Right lobe of liver (tissue), 6 donors: ENCODE results near the gene MYEF2. TPM values are rescaled to one million over a fixed set of nuclear protein-coding genes. Genes with fewer than 3 reads are reported as not detected.

Source experiments
- ATAC-seq, 4 donors: fragments of 200-7000 bp; cut with Tn5 transposase; one replicate each; pipeline ENCODE4 v1.9.1; 2020; ENCODE audit warnings: mild to moderate bottlenecking in 4 of 4, moderate library complexity in 4 of 4
- DNase-seq, 3 donors: peaks; one replicate each; pipeline ENCODE4 v3.0.0-alpha.2; 2020
- H3K27ac ChIP-seq, 3 donors: fragments of 200-600 bp; one replicate each; pipeline ENCODE4 v1.8.0; 2022
- H3K27me3 ChIP-seq, 2 donors: fragments of 200-600 bp; one replicate each; pipeline ENCODE4 v1.8.0; 2022
- H3K36me3 ChIP-seq, 4 donors: fragments of 200-600 bp; sonication (generic) in 1 of 4; one replicate each; pipeline versions ENCODE4 v1.5.1 to v1.8.0; 2017 to 2022; ENCODE audit warnings: control low read depth in 1 of 4
- H3K4me1 ChIP-seq, 4 donors: fragments of 200-600 bp; sonication (generic) in 1 of 4; one replicate each; pipeline versions ENCODE4 v1.5.1 to v1.8.0; 2017 to 2022; ENCODE audit warnings: control low read depth in 1 of 4
- H3K4me3 ChIP-seq, 3 donors: fragments of 200-600 bp; one replicate each; pipeline ENCODE4 v1.8.0; 2022
- H3K9me3 ChIP-seq, 4 donors: fragments of 200-600 bp; sonication (generic) in 1 of 4; one replicate each; pipeline versions ENCODE4 v1.5.1 to v1.8.0; 2017 to 2022; ENCODE audit warnings: control low read depth in 1 of 4
- POLR2A ChIP-seq: fragments of 450-650 bp; IDR thresholded peaks from one replicate; pipeline ENCODE4 v1.6.1; 2017; ENCODE audit warnings: antibody characterized with exemption, mild to moderate bottlenecking
- WGBS: methylation state at CpG from one replicate; pipeline ENCODE4 v1.1.6; 2018; ENCODE audit warnings: low coverage, low lambda C conversion rate; ENCODE audit not compliant: insufficient coverage; ENCODE audit errors: missing lambda C conversion rate; 5-methylcytosine and 5-hydroxymethylcytosine counted together
- intact Hi-C, 2 donors: fragments of 100-400 bp; cut with DNase I; formaldehyde crosslinking; loops; one replicate each; pipeline versions ENCODE4 v1.11.2 to v1.14.1; 2022
- total RNA-seq, 6 experiments: library from RNA; depleted of rRNA in 2 of 6; stranded (reverse); fragments of >200 nt in 2 of 6; fragmentation: NEBNext Ultra II Directional in 3 of 6; extraction: Animal tissue kit (Norgen Biotek cat#: 25700) in 3 of 6; gene quantifications; one replicate each; pipeline versions ENCODE4 v1.1.0 to v1.2.4, GENCODE V29; 2016 to 2023
- TF ChIP-seq, protein P1 (sequence below), 4 donors: fragments of 200-600 bp in 3 of 4; fragments of 450-650 bp in 1 of 4; IDR thresholded peaks; one replicate each; pipeline versions ENCODE4 v1.5.1 to v1.8.0; 2016 to 2022; ENCODE audit warnings: antibody characterized with exemption in 4 of 4, mild to moderate bottlenecking in 2 of 4
- donor health status: DM: no; HTN: yes; CAD: no.
- donor health status: DM: no; HTN: no; CAD: no.
- donor health status: DM: no; HTN: no; CAD: no.
- donor health status: DM: no; HTN: yes; CAD: no.
- donor health status: DM: no; HTN: yes; CAD: no.

Gene MYEF2
- total RNA-seq, 6 experiments from 2014 or later: 0.07 to 0.35 (median 0.31) TPM

DNA sequence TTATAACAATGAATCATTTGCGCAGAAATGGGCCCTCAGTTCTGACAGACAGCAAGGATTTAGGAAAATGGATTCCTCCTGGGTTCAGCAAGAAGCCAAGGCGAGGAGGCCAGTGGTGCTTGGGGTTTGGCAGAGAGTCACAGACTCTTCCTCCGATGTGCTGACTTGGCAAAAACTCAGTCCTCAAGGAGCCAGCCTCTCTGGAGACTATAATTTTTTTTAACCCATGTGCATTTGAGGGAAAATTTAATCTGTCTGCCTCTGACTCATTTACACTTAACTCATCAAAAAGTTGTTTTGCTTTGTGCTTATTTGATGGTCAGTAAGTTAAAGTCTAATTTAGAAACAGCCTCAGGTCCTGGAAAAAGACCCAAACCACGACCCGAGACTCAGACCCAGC is 91.5 kb downstream of the MYEF2 start:
- 32% methylated on average over 4 of the region's 5 CpGs for WGBS
- no peak for DNase-seq
- TF ChIP-seq, protein P1, sequence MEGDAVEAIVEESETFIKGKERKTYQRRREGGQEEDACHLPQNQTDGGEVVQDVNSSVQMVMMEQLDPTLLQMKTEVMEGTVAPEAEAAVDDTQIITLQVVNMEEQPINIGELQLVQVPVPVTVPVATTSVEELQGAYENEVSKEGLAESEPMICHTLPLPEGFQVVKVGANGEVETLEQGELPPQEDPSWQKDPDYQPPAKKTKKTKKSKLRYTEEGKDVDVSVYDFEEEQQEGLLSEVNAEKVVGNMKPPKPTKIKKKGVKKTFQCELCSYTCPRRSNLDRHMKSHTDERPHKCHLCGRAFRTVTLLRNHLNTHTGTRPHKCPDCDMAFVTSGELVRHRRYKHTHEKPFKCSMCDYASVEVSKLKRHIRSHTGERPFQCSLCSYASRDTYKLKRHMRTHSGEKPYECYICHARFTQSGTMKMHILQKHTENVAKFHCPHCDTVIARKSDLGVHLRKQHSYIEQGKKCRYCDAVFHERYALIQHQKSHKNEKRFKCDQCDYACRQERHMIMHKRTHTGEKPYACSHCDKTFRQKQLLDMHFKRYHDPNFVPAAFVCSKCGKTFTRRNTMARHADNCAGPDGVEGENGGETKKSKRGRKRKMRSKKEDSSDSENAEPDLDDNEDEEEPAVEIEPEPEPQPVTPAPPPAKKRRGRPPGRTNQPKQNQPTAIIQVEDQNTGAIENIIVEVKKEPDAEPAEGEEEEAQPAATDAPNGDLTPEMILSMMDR (IDR thresholded peaks at IDR 0.05): no peak
- TF ChIP-seq POLR2A: no peak
- intact Hi-C loops: no loop called here
- H3K36me3 ChIP-seq: no peaks in the 10 kb centered on the region
- no peaks in the 10 kb centered on the region for H3K4me1 ChIP-seq
- no peak overlapping the region for H3K27ac ChIP-seq
- no peak overlapping the region for H3K4me3 ChIP-seq
- no peak for ATAC-seq
- H3K9me3 ChIP-seq: no peaks in the 10 kb centered on the region
- no peaks in the 10 kb centered on the region for H3K27me3 ChIP-seq

DNA sequence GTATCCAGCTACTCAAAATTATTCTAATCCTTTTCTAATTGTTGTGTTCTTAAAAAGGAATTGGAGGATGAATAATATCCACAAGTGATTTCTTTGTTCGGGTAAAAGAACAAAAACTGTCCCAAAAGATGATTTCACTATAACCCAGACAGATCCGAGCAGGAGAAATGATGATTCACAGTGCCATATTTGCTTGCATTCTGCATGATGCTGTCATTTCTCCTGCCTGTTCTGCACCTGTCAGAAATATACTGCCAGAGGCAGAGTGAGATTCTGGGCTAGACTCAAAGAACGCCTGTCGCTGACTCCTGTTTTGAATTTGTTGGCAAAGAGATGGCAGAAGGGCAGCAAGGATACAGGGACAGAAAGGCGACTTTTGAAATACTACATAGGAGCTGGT is 92.0 kb downstream of the MYEF2 start:
- H3K27me3 ChIP-seq: no peaks in the 10 kb centered on the region
- ATAC-seq (no peak), DNase-seq (no peak)
- H3K27ac ChIP-seq: no peak overlapping the region
- intact Hi-C loops: no loop called here
- H3K4me1 ChIP-seq: no peaks in the 10 kb centered on the region
- H3K9me3 ChIP-seq: no peaks in the 10 kb centered on the region
- WGBS: 49% methylated on average over 5 of the region's 5 CpGs
- H3K36me3 ChIP-seq: no peaks in the 10 kb centered on the region
- no peak overlapping the region for H3K4me3 ChIP-seq
- TF ChIP-seq, protein P1 (IDR thresholded peaks at IDR 0.05): no peak
- TF ChIP-seq POLR2A: no peak

- H3K36me3 ChIP-seq: no peaks in the 10 kb centered on the region
- H3K4me3 ChIP-seq: no peak overlapping the region
- DNase-seq (no peak), ATAC-seq (no peak)
- WGBS: 59% methylated on average over 2 of the region's 6 CpGs
- intact Hi-C loops: no loop called here
- H3K4me1 ChIP-seq: no peaks in the 10 kb centered on the region
- no peak overlapping the region for H3K27ac ChIP-seq
- TF ChIP-seq, protein P1 (IDR thresholded peaks at IDR 0.05): no peak
- TF ChIP-seq POLR2A: no peak
- no peaks in the 10 kb centered on the region for H3K27me3 ChIP-seq
- H3K9me3 ChIP-seq: no peaks in the 10 kb centered on the region
Measured at GRCh38 chr15:48085591-48085930, 92.5 kb downstream of the MYEF2 start.

GRCh38 chr15:48084759-48085590 is 93.1 kb downstream of the MYEF2 start:
- no peaks in the 10 kb centered on the region for H3K9me3 ChIP-seq
- no peak for ATAC-seq
- TF ChIP-seq POLR2A: no peak
- TF ChIP-seq, protein P1 (IDR thresholded peaks at IDR 0.05): no peak
- intact Hi-C loops: no loop called here
- no peak for DNase-seq
- H3K27ac ChIP-seq: no peak overlapping the region
- 63% methylated on average over 6 of the region's 6 CpGs for WGBS
- H3K4me3 ChIP-seq: no peak overlapping the region
- no peaks in the 10 kb centered on the region for H3K36me3 ChIP-seq
- H3K27me3 ChIP-seq: no peaks in the 10 kb centered on the region
- no peaks in the 10 kb centered on the region for H3K4me1 ChIP-seq

Other genes with a start within 250 kb of the MYEF2 start
- gene SLC24A5, start 57.3 kb downstream of the MYEF2 start, total RNA-seq: not detected
- not detected for gene CTXN2, start 13.4 kb upstream of the MYEF2 start, total RNA-seq
- 1 to 10 TPM in 2 of 6 experiments, not detected in 4; 1.2 to 2.1 TPM for gene SLC12A1, start 28.0 kb upstream of the MYEF2 start, total RNA-seq
- gene DUT, start 153.1 kb upstream of the MYEF2 start, total RNA-seq: 10 to 100 TPM; 20.6 to 39.6 (median 34.2) TPM